GM18499 (cell line): ENCODE results near the gene ADPRS.

Experiments used
- ATAC-seq: cut with Tn5 transposase; IDR thresholded peaks from one replicate; pipeline ENCODE4 v1.9.1; 2021; ENCODE audit warnings: moderate number of reproducible peaks; ENCODE audit not compliant: insufficient read depth, unreplicated experiment

Gene ADPRS

GRCh38 chr1:36101546-36101945 is 12.9 kb downstream of the ADPRS start:
- no peak for ATAC-seq

GRCh38 chr1:36106269-36106668 is 17.6 kb downstream of the ADPRS start:
- ATAC-seq = no peak

- no peak for ATAC-seq
Observed at GRCh38 chr1:36107394-36107793, 18.7 kb downstream of the ADPRS start.

GRCh38 chr1:36108314-36108713 is 19.6 kb downstream of the ADPRS start:
- no peak for ATAC-seq

GRCh38 chr1:36109041-36109679 is 20.5 kb downstream of the ADPRS start:
- ATAC-seq = no peak

GRCh38 chr1:36111151-36111550 is 22.5 kb downstream of the ADPRS start:
- ATAC-seq = no peak

- ATAC-seq = no peak
Observed at GRCh38 chr1:36112823-36113222, 24.1 kb downstream of the ADPRS start.

GRCh38 chr1:36114371-36114770 is 25.7 kb downstream of the ADPRS start:
- ATAC-seq = no peak

GRCh38 chr1:36115200-36115669 is 26.5 kb downstream of the ADPRS start:
- ATAC-seq = no peak

GRCh38 chr1:36115931-36116330 is 27.2 kb downstream of the ADPRS start:
- ATAC-seq = no peak

GRCh38 chr1:36116901-36117300 is 28.2 kb downstream of the ADPRS start:
- no peak for ATAC-seq

GRCh38 chr1:36118447-36119204 is 29.9 kb downstream of the ADPRS start:
- ATAC-seq = no peak

GRCh38 chr1:36119456-36119855 is 30.8 kb downstream of the ADPRS start:
- ATAC-seq = no peak

GRCh38 chr1:36122062-36123030 is 33.7 kb downstream of the ADPRS start:
- no peak for ATAC-seq

- ATAC-seq = no peak
Observed at GRCh38 chr1:36123356-36123755, 34.7 kb downstream of the ADPRS start.

- no peak for ATAC-seq
Observed at GRCh38 chr1:36124404-36125128, 35.9 kb downstream of the ADPRS start.

GRCh38 chr1:36125129-36125991 is 36.7 kb downstream of the ADPRS start, which contains the start of gene COL8A2:
TSS of gene COL8A2 (minus strand) at chr1:36125222. CDS start at chr1:36100242, 24,980 bp downstream.
- no peak for ATAC-seq

GRCh38 chr1:36126005-36126716 is 37.5 kb downstream of the ADPRS start:
- ATAC-seq = no peak
